ENCODE data around the gene TIMM22. TPM values are rescaled to one million over a fixed set of nuclear protein-coding genes. Genes with fewer than 3 reads are reported as not detected.
"Not testable (repeated sequence)": the region's sequence is repeated elsewhere in the genome, so short reads cannot be mapped to it uniquely, and the experiment has no call there.

The TIMM22 gene
- total and polyA plus RNA-seq, 2 of the 13 experiments (the other 11 are each of a cell fraction or from before 2014, with no cell fraction given) = 6.2 to 15.5 TPM

- no peak for TF ChIP-seq ZNF788 (CRISPR knock-in tag; IDR thresholded peaks at IDR 0.05; ENCODE audit: borderline replicate concordance)
Measured at GRCh38 chr17:1047879-1048470, 51.0 kb downstream of the TIMM22 start (continued).

- H3K9me3 ChIP-seq (ENCODE audit: low read length); CTCF ChIA-PET (ENCODE audit: low intra/inter-chr PET ratio, low total read pairs); H3K4me2 ChIP-seq (ENCODE audit: low read depth, low read length); H3K9ac ChIP-seq (ENCODE audit: insufficient read depth, low read depth, low read length); H3K4me3 ChIP-seq (replicated peaks in 1 of 3; ENCODE audit: insufficient read depth in 1 of 3, low read depth in 2 of 3, low read length in 3 of 3); BruUV-seq (replicated peaks); H3K36me3 ChIP-seq (replicated peaks in 1 of 2; ENCODE audit: control insufficient read depth in 1 of 2, insufficient read depth in 2 of 2, low read length in 2 of 2); H3K4me1 ChIP-seq (ENCODE audit: insufficient read depth, low read length); intact Hi-C loops (cut with micrococcal nuclease; ENCODE audit: unreplicated experiment); DNase-seq (ENCODE audit: low spot score); H3K79me2 ChIP-seq (ENCODE audit: insufficient read depth, low read length); H4K20me1 ChIP-seq (ENCODE audit: insufficient read depth, low read length); H3K27me3 ChIP-seq (ENCODE audit: control insufficient read depth in 1 of 2, insufficient read depth in 2 of 2, low read length in 2 of 2); in situ Hi-C loops (cut with HindIII; ENCODE audit: extremely low pct_ligation_motif_present, low pct_unique_long_range_greater_than_20kb); ATAC-seq; FAIRE-seq; H3K27ac ChIP-seq (ENCODE audit: extremely low read length, insufficient read depth, low read length); POLR2A ChIA-PET; H2AFZ ChIP-seq (ENCODE audit: low read length): not testable (repeated sequence)
- WGBS (ENCODE audit: low lambda C conversion rate) = 93% methylated on average over 27 of the region's 49 CpGs
Measured at GRCh38 chr17:1048516-1049115, 51.7 kb downstream of the TIMM22 start.

GRCh38 chr17:1049446-1050225, 52.7 kb downstream of the TIMM22 start:
- FAIRE-seq = no peak

More at GRCh38 chr17:1049446-1050225, 52.7 kb downstream of the TIMM22 start:
- H2AFZ ChIP-seq (ENCODE audit: low read length) = no peak overlapping the region
- DNase-seq (ENCODE audit: low spot score) (no peak), ATAC-seq (no peak)
- no peak overlapping the region for H3K4me3 ChIP-seq (replicated peaks in 1 of 3; ENCODE audit: insufficient read depth in 1 of 3, low read depth in 2 of 3, low read length in 3 of 3)
- intact Hi-C loops (cut with micrococcal nuclease; ENCODE audit: unreplicated experiment) (no loop called here), in situ Hi-C loops (cut with HindIII; ENCODE audit: extremely low pct_ligation_motif_present, low pct_unique_long_range_greater_than_20kb) (no loop called here)
- H3K4me2 ChIP-seq (ENCODE audit: low read depth, low read length) = no peak overlapping the region
- no peaks in the 10 kb centered on the region for H3K27me3 ChIP-seq (ENCODE audit: control insufficient read depth in 1 of 2, insufficient read depth in 2 of 2, low read length in 2 of 2)
- no peaks in the 10 kb centered on the region for H3K36me3 ChIP-seq (replicated peaks in 1 of 2; ENCODE audit: control insufficient read depth in 1 of 2, insufficient read depth in 2 of 2, low read length in 2 of 2)
- no peak for TF ChIP-seq HOXA7 (CRISPR knock-in tag; IDR thresholded peaks at IDR 0.05)
- no peak for TF ChIP-seq HNF4G (IDR thresholded peaks at IDR 0.05; ENCODE audit: borderline replicate concordance, low read depth, low read length)
- TF ChIP-seq HNF4G (CRISPR knock-in tag; IDR thresholded peaks at IDR 0.05; ENCODE audit: borderline replicate concordance, low read depth) = no peak
- no peaks in the 10 kb centered on the region for H3K79me2 ChIP-seq (ENCODE audit: insufficient read depth, low read length)
- H4K20me1 ChIP-seq (ENCODE audit: insufficient read depth, low read length) = no peaks in the 10 kb centered on the region
- H3K27ac ChIP-seq (ENCODE audit: extremely low read length, insufficient read depth, low read length) = no peak overlapping the region
- WGBS (ENCODE audit: low lambda C conversion rate) = 94% methylated on average over 22 of the region's 28 CpGs
- ChIA-PET POLR2A (no interaction called here), CTCF (ENCODE audit: low intra/inter-chr PET ratio, low total read pairs) (no interaction called here)
- H3K9ac ChIP-seq (ENCODE audit: insufficient read depth, low read depth, low read length) = no peak overlapping the region
- H3K4me1 ChIP-seq (ENCODE audit: insufficient read depth, low read length) = no peaks in the 10 kb centered on the region
- no peaks in the 10 kb centered on the region for H3K9me3 ChIP-seq (ENCODE audit: low read length)
- BruUV-seq (replicated peaks) = no TSS peak
